Liver (tissue), 3 donors: ENCODE data around the gene PPP6C.

ENCODE experiments used
- CTCF ChIP-seq: fragments of 150-350 bp; IDR thresholded peaks from 2 replicates; pipeline ENCODE4 v1.5.1; 2017; ENCODE audit warnings: improper control_type of control experiment, low read depth, low read length; ENCODE audit not compliant: missing input control
- EGR1 ChIP-seq, 2 donors: IDR thresholded peaks; 2 replicates each; pipeline ENCODE4 v1.6.1; 2016 to 2018; ENCODE audit warnings: antibody characterized with exemption in 2 of 2, low read depth in 2 of 2
- GABPA ChIP-seq, 2 donors: IDR thresholded peaks in 1 of 2; conservative IDR thresholded peaks in 1 of 2; 2 replicates each; pipeline ENCODE4 v1.6.1; 2016; ENCODE audit warnings: antibody characterized with exemption in 2 of 2, mild to moderate bottlenecking in 1 of 2, moderate library complexity in 1 of 2
- JUND ChIP-seq, 2 donors: IDR thresholded peaks; 2 replicates each; pipeline ENCODE4 v1.6.1; 2016; ENCODE audit warnings: antibody characterized with exemption in 2 of 2
- REST ChIP-seq: IDR thresholded peaks from 2 replicates; pipeline ENCODE4 v1.6.1; 2016; ENCODE audit warnings: antibody characterized with exemption, mild to moderate bottlenecking
- TAF1 ChIP-seq: conservative IDR thresholded peaks from 2 replicates; pipeline ENCODE4 v1.6.1; 2016; ENCODE audit warnings: antibody characterized with exemption, mild to moderate bottlenecking
- YY1 ChIP-seq: IDR thresholded peaks from 2 replicates; pipeline ENCODE4 v1.6.1; 2016; ENCODE audit warnings: antibody characterized with exemption, mild to moderate bottlenecking
- ZBTB33 ChIP-seq: IDR thresholded peaks from 2 replicates; pipeline ENCODE4 v1.6.1; 2016; ENCODE audit warnings: antibody characterized with exemption
- TF ChIP-seq, protein P1 (sequence below): IDR thresholded peaks from 2 replicates; pipeline ENCODE4 v1.6.1; 2016; ENCODE audit warnings: antibody characterized with exemption
- donor health status: healthy.
- donor health status: healthy.

DNA sequence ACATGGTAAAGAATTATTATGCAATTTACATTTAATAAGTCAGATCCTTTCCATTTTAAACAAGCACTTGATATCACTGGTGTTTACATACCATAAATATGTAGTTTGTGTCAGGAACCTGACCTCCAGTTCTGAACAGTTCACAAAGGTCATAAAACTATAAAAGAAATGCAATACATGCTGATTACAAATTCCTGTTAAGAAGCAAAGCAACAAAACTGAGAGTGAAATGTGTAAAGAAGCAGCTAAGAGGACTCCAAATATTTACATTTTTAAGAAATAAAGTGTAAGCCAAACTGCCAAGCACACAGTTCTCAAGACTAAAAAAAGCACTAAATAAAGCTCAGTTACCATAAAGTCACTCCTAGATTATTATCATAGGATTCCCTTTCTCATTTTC lies 28.9 kb downstream of the PPP6C start:
- TF ChIP-seq CTCF (no peak), ZBTB33 (no peak), REST (no peak), JUND (IDR thresholded peaks at IDR 0.05) (no peak), GABPA (IDR thresholded peaks at IDR 0.05 in 1 of 2, conservative IDR thresholded peaks at IDR 0.05 in 1 of 2) (no peak), YY1 (no peak), TAF1 (no peak), EGR1 (IDR thresholded peaks at IDR 0.05; ENCODE audit: low read depth in 2 of 2) (no peak)
- TF ChIP-seq, protein P1, sequence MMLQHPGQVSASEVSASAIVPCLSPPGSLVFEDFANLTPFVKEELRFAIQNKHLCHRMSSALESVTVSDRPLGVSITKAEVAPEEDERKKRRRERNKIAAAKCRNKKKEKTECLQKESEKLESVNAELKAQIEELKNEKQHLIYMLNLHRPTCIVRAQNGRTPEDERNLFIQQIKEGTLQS = no peak
